Osteocyte (in vitro differentiated cells): ENCODE data around the gene CREB3L2. TPM values are rescaled to one million over a fixed set of nuclear protein-coding genes. Genes with fewer than 3 reads are reported as not detected.

Source experiments
- DNase-seq: peaks from one replicate; pipeline ENCODE4 v3.0.0; 2021; ENCODE audit warnings: mixed read lengths; ENCODE audit not compliant: unreplicated experiment; ENCODE audit errors: extremely low spot score
- H3K27ac Mint-ChIP-seq: one replicate; pipeline ENCODE4 v1.8.0; 2021; ENCODE audit warnings: mild to moderate bottlenecking, mixed read lengths; ENCODE audit not compliant: unreplicated experiment
- H3K27me3 Mint-ChIP-seq: one replicate; pipeline ENCODE4 v1.8.0; 2021; ENCODE audit warnings: mixed read lengths; ENCODE audit not compliant: unreplicated experiment
- H3K36me3 Mint-ChIP-seq: one replicate; pipeline ENCODE4 v1.8.0; 2021; ENCODE audit warnings: mixed read lengths; ENCODE audit not compliant: unreplicated experiment
- H3K4me1 Mint-ChIP-seq: one replicate; pipeline ENCODE4 v1.8.0; 2021; ENCODE audit warnings: mixed read lengths; ENCODE audit not compliant: unreplicated experiment
- H3K4me3 Mint-ChIP-seq: one replicate; pipeline ENCODE4 v1.8.0; 2021; ENCODE audit warnings: mild to moderate bottlenecking, moderate library complexity, mixed read lengths; ENCODE audit not compliant: unreplicated experiment
- H3K9me3 Mint-ChIP-seq: one replicate; pipeline ENCODE4 v1.8.0; 2021; ENCODE audit warnings: mixed read lengths; ENCODE audit not compliant: unreplicated experiment
- CTCF ChIP-seq: fragments of 200-600 bp; sonication (generic); IDR thresholded peaks from 2 replicates; pipeline ENCODE4 v1.5.0; 2021; ENCODE audit warnings: antibody characterized with exemption, mild to moderate bottlenecking, moderate library complexity
- total RNA-seq: library from RNA; stranded (reverse); gene quantifications from 2 replicates; pipeline ENCODE4 v1.2.1, GENCODE V29; 2021

CREB3L2 gene
- total RNA-seq, 1 donor from 2014 or later, result 144 TPM

GRCh38 chr7:137850972-137851945 is 150.6 kb downstream of the CREB3L2 start:
- Mint-ChIP-seq H3K27ac (peak overlapping the region; percentile 23), H3K9me3 (no peaks in the 10 kb centered on the region), H3K36me3 (peaks cover 9% of the 10 kb centered on the region), H3K4me1 (peaks cover 22% of the 10 kb centered on the region), H3K4me3 (no peak overlapping the region), H3K27me3 (no peaks in the 10 kb centered on the region)
- TF ChIP-seq CTCF, result no peak
- no peak for DNase-seq

- no peaks in the 10 kb centered on the region for H3K27me3 Mint-ChIP-seq
- no peak overlapping the region for H3K4me3 Mint-ChIP-seq
- H3K9me3 Mint-ChIP-seq, result no peaks in the 10 kb centered on the region
- TF ChIP-seq CTCF, result no peak
- peak overlapping the region; percentile 23 for H3K27ac Mint-ChIP-seq
- no peak for DNase-seq
- H3K4me1 Mint-ChIP-seq, result peaks cover 23% of the 10 kb centered on the region
- H3K36me3 Mint-ChIP-seq, result peaks cover 9% of the 10 kb centered on the region
Observed at GRCh38 chr7:137850571-137850970, 151.3 kb downstream of the CREB3L2 start.

GRCh38 chr7:137848095-137848494 is 153.8 kb downstream of the CREB3L2 start:
- Mint-ChIP-seq H3K27ac (no peak overlapping the region), H3K4me1 (peaks cover 25% of the 10 kb centered on the region), H3K36me3 (no peaks in the 10 kb centered on the region), H3K4me3 (peak overlapping the region; percentile 62), H3K27me3 (no peaks in the 10 kb centered on the region), H3K9me3 (no peaks in the 10 kb centered on the region)
- no peak for DNase-seq
- no peak for TF ChIP-seq CTCF

- DNase-seq, result no peak
- Mint-ChIP-seq H3K36me3 (no peaks in the 10 kb centered on the region), H3K27me3 (no peaks in the 10 kb centered on the region), H3K9me3 (no peaks in the 10 kb centered on the region), H3K4me1 (peaks cover 25% of the 10 kb centered on the region), H3K4me3 (peak overlapping the region; percentile 62), H3K27ac (no peak overlapping the region)
- TF ChIP-seq CTCF, result no peak
Observed at GRCh38 chr7:137847568-137848050, 154.3 kb downstream of the CREB3L2 start.

GRCh38 chr7:137846827-137847567 is 154.9 kb downstream of the CREB3L2 start, which contains the start of gene DGKI:
Gene DGKI, minus strand, starts transcription at chr7:137846974.
- H3K4me1 Mint-ChIP-seq, result peaks cover 25% of the 10 kb centered on the region
- peak within 1 kb of the TSS; percentile 68 for H3K4me3 Mint-ChIP-seq
- H3K27ac Mint-ChIP-seq, result no peak within 1 kb of the TSS
- TF ChIP-seq CTCF, result no peak
- no peaks in the 10 kb centered on the region for H3K9me3 Mint-ChIP-seq
- no peaks in the 10 kb centered on the region for H3K27me3 Mint-ChIP-seq
- no peak for DNase-seq
- no peaks in the 10 kb centered on the region for H3K36me3 Mint-ChIP-seq
